NK-92 treated with Interleukin-12 subunit alpha and Interleukin-12 subunit beta, amount 100 ng/mL, for 24 hours (cell line): ENCODE measurements around the gene VAV2.
"Not testable (repeated sequence)": the region's sequence is repeated elsewhere in the genome, so short reads cannot be mapped to it uniquely, and the experiment has no call there.

Experiments
- DNase-seq: peaks from one replicate; lab custom pipeline; 2025; lab: John Stamatoyannopoulos, UW

VAV2 gene

GRCh38 chr9:133915534-133916158, 76.5 kb downstream of the VAV2 start:
- DNase-seq: no peak

- no peak for DNase-seq
Measured at GRCh38 chr9:133914442-133915342, 77.4 kb downstream of the VAV2 start.

GRCh38 chr9:133913571-133914369, 78.4 kb downstream of the VAV2 start:
- no peak for DNase-seq

GRCh38 chr9:133910855-133911514, 81.1 kb downstream of the VAV2 start:
- no peak for DNase-seq

GRCh38 chr9:133906932-133907910, 84.9 kb downstream of the VAV2 start:
- DNase-seq: no peak

GRCh38 chr9:133906218-133906617, 85.9 kb downstream of the VAV2 start:
- DNase-seq: no peak

GRCh38 chr9:133905493-133905892, 86.6 kb downstream of the VAV2 start:
- no peak for DNase-seq

GRCh38 chr9:133904346-133905090, 87.6 kb downstream of the VAV2 start:
- DNase-seq: no peak

- DNase-seq: no peak
Measured at GRCh38 chr9:133901184-133901835, 90.8 kb downstream of the VAV2 start.

GRCh38 chr9:133897675-133898074, 94.4 kb downstream of the VAV2 start:
- DNase-seq: no peak

GRCh38 chr9:133896007-133896406, 96.1 kb downstream of the VAV2 start:
- not testable (repeated sequence) for DNase-seq

GRCh38 chr9:133895335-133895734, 96.8 kb downstream of the VAV2 start:
- no peak for DNase-seq

GRCh38 chr9:133894377-133895321, 97.5 kb downstream of the VAV2 start:
- DNase-seq: no peak

GRCh38 chr9:133893191-133893994, 98.7 kb downstream of the VAV2 start:
- DNase-seq: no peak

GRCh38 chr9:133892193-133892920, 99.8 kb downstream of the VAV2 start:
- no peak for DNase-seq

- no peak for DNase-seq
Measured at GRCh38 chr9:133891741-133892140, 100.4 kb downstream of the VAV2 start.

GRCh38 chr9:133890583-133890982, 101.5 kb downstream of the VAV2 start:
- no peak for DNase-seq
